HG03432 (cell line): ENCODE data around the gene GRAMD2A.
A peak's percentile ranks its signal among the peaks of the same experiment; 100 is the strongest.

ENCODE experiments used
- ATAC-seq: cut with Tn5 transposase; IDR thresholded peaks from one replicate; pipeline ENCODE4 v1.9.1; 2021; ENCODE audit warnings: mild to moderate bottlenecking, moderate library complexity; ENCODE audit not compliant: unreplicated experiment

GRAMD2A gene

DNA sequence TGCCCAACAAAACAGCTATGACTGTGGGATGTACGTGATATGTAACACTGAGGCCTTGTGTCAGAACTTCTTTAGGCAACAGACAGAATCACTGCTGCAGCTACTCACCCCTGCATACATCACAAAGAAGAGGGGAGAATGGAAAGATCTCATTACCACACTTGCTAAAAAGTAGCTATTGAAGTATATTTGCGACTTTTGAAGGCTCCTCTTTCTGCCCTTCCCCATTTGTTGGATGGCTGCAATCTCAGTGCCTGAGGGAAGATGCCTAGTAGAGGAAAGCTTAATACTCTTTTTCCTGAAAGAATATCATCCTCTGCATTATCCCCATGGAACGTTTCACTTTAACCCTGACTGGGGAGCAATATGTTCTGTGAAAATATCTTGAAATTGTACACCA lies 57.5 kb downstream of the GRAMD2A start:
- ATAC-seq: no peak

DNA sequence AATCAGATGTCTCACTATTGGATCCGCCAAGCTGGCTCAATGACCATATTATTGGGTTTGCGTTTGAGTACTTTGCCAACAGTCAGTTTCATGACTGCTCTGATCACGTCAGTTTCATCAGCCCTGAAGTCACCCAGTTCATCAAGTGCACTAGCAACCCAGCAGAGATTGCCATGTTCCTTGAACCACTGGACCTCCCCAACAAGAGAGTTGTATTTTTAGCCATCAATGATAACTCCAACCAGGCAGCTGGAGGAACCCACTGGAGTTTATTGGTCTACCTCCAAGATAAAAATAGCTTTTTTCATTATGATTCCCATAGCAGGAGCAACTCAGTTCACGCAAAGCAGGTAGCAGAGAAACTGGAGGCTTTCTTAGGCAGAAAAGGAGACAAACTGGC lies 57.9 kb downstream of the GRAMD2A start:
- no peak for ATAC-seq

DNA sequence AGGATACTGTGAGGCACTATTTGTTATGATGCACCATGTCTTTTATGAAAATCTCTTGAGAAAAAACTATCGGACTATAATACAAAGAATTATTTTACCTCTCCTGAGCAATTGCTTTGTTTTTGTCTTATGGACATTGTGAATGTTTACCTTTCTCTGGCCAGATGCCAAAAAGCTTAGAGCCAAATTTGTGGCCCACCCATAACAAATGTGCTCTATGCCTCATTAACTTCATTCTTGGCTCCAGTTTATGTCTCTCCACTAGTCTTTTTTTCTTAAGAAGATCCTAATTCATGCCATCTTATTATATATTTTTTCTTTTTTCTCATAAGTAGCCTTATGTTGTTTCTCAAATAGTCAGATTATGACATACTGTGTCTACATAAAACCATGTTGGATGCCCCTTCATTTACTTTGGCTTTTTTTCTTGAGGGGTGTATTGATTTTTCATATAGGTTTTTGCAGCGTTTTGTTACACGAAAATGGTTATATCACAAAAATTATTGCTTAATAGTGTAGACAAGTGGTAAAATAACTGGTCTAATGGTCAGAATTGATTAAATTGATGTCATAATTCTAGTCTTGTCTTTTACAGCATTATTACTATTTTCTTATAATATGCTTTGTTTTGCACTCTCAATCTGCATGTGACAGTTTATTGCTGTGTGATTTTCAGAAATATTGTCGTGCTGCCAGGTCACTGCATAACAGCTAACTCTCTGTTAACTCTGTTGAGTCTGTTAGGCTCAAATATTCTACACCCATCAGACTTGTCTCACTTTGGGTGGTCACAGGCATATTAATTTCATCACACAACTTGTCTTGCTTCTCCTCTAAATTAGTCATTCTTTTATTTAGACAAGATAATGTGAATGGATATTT lies 61.2 kb downstream of the GRAMD2A start:
- no peak for ATAC-seq

DNA sequence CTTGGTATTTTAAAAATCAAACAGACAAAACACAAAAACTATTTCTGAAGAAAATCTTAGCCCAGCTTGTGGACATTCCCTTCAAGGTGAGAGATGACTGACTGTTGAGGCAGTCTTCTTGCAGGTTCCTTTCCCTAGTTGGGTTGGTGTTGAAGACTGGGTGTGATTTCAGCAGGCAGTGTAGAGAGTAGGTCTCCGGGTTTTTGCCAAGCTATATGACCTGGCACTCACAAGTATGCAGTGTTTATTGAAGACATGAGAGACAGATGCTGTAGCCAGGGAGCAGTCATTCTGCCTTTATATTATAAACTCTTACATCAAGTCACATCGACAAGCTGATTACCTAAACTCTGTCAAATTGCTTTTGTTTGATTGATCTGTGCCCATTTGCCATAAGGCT lies 61.9 kb downstream of the GRAMD2A start:
- no peak for ATAC-seq

DNA sequence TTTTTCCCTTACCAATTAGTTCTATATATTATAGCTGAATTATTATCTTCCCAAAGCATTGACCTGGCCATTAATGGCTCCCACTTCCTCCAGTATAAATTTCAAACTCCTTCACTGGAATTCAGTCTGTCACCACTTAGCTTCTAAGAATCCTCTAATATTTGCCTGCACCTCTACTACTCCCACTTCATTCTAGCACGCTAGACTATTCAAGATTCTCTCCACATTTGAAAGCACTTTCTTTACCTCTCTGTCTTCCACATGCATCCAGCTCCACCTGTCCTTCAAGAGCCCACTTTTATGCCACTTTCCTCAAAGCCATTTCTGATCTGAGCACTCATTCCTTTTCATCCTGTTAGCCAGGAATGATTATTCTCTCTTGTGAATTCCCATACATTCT lies 64.4 kb downstream of the GRAMD2A start:
- no peak for ATAC-seq

DNA sequence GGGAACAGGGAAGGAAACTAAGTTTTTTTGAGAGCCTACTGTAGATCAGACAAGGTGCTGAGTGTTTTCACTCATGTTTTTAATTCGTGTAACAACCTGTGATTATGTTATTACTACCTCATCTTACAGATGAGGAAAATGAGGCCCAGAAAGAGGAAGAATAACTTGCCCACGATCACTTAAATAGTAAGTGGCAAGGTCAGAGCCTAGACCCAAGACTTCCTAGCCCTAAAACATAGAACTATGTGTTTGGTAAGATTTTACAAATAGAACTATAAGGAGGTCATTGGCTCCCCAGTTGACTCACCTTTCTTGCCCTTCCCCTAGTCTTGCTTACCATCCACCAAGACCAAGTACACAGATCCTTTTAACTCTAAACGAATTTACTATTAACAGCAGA lies 65.7 kb downstream of the GRAMD2A start:
- ATAC-seq: no peak

DNA sequence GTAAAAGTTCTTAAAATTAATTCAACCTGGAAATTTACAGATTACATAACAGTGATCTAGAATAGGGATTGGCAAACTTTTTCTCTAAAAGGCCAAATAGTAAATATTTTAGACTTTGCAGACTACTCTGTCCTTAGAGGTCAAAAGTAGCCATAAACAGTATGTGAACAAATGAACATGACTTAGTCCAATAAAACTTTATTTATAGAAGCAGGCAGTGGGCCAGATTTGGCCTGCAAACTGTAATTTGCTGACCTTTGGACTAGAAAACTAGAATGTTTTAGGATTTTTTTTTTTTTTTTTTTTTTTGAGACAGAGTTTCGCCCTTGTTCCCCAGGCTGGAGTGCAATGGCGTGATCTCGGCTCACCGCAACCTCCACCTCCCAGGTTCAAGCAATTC lies 67.3 kb downstream of the GRAMD2A start:
- ATAC-seq: no peak

DNA sequence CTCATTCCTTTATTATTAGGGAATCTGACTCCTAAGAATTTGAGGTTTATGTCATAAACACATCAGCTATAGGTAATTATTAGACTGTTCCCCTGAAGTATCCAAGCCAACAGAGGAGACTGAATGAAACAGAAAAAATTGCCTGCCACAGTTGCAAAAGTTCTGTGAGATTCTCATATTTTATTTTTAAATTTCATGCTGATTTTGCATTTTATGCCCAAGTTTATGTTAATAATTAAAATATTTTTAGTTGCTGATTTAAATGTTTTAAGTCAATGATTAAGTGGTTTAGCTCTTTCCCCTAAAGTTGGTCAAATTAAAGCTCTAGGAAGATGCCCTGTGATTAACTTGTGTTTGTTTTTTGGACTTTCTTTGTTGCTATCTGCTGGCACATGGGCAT lies 69.2 kb downstream of the GRAMD2A start:
- no peak for ATAC-seq

DNA sequence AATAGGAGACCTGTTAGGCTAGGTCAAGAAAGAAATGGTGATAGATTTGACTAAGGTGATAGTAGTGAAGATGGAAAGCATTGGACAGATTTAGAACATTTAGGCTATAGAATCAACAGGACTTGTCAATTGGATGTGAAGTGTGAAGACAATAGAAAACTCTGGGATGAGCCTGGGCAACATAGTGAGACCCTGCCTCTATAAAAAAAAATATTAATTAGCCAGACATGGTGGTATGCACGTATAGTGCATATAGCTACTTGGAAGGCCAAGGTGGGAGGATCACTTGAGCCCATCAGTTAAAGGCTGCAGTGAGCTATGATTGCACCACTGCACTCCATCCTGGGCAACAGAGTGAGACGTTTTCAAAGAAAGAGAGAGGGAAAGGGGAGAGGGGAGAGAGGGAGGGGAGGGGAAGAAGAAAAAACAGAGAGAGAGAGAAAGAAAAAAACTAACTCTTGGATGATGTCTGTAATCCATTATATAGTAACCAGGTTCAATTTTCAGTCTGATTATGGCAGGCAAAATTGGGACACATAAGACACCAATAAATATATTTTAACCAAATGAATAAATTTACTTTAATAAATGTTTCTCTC lies 69.8 kb downstream of the GRAMD2A start:
- ATAC-seq: no peak

DNA sequence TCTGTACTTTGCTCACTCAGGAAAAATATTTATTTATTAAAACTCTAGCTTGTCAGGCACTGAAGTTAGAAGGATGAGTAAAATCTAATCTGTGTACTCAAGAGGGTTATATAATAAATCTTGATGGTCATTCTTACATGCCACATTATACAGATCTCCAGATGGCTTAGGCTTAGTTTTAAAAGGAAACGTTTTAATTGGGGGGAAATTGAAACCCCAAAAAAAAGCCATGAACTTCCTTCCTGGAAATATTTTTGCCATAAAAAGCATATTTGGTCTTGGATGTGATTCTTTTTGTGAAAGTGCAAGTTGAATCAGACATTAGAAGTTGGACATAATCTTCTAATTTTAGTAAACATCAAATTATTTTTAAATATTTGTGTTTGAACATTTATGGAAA lies 73.4 kb downstream of the GRAMD2A start:
- ATAC-seq: no peak

DNA sequence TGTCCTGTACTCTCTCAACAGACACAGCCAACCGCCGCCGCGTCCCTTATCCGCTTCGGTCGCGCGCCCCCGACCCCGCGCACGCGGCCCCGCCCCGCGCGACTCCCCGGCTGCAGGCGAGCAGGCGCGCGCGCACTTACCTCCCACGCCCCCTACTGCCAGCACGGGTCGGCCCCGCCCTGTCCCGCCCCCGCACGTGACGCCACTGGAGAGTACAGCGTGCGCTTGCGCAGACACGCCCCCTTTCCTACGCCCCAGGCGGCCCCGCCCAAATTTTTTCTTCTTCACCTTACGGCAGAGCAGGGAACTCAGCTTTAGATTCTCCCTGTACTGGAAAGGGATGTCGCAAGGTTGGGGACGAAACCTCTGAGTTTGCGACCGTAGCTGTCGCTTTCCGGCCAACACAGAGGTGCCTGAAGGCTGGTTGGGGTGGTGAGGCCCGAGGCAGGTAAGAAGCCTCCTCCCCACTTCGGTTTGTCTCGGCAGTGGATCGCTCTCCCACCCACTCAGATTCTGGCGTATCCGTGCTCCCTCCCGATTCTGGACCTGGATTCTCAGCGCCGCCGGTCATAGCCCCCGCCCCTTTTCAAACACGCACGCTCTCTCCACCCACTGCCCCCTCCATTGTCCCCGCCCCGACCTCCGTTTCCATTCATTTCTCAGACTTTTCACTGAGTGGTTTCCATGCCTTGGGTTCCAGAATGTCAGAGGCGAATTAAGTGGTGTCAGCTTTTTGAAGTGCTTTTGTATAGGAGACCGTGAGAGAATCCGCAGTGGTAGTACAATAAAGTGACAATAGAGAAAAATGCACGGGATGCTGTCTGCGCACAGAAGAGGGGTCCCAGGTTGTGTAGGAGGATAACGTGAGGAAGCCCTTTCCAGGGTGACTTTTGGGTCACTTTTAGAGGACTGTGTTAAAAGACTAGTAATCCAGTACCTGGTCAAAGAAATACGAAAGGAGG lies 79.3 kb downstream of the GRAMD2A start, which contains the start of the genes MYO9A and SENP8:
Gene MYO9A (minus strand): TSS at position 134 of the 962 bp plus-strand sequence. CDS start 71,587 bp downstream, outside the sequence.
Gene SENP8 (plus strand): TSS at position 387 of the 962 bp plus-strand sequence. CDS start 21,221 bp downstream, outside the sequence.
- ATAC-seq: peak; percentile 74

DNA sequence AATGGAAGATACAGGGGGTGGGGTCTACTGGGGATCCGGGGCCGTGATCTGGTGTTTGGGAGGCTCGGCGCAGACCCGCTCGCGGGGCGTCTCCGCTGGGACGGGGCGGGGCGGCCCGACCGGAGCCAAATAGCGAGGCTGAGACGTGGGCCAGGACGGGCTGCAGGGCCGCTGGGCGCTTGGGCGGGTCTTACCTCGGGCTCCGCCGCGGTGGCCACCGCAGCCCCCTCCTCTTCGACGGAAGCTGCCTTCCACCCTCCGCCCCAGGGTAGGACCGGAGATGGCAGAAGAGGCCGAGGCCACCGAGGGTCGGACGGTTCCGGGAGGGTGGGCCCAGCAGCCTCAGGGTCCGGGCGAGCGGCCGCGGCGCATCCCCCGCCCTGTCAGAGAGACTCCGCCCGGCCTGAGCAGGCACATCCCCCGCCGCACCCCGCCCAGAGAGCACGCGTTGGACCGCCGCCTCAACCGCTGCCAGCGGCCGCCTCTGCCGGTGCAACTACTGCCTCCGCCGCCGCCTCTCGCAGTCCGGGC lies 80.0 kb downstream of the GRAMD2A start:
- peak; percentile 78 for ATAC-seq

DNA sequence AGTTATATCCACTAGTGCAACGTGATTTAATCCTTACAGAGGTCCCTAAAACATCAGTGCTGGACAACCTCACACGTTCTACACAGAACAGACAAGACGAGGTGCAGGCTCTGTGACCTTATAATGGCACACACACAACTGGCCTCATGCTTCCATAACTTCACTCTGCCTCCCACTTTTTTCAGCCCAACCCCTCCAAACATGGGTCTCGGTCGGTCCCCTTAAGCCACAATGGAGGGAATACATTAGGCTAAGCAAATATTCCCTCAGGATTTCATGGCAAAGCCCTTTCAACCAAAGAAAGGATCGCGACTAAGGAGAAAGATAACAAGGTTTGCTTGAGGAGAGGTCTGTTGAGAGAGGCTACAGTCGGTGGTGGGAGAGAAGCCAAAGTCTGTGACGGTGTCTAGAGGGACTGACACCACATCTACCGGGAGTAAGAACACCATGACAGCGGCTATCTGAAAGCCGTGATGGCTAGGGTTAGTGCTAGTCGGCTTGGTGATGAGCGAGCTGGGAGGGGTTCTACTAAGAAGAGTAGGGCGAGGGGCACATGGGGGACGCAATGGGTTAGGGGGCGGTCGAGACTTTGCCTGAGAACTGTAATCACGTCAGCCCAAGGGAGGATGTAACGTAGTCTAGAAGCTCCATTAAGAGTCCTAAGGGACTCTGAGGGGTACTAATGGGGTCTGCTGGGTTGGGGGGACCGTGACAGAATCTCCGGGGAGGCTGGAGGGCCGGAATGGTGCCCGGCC lies 80.7 kb downstream of the GRAMD2A start:
- ATAC-seq: no peak

DNA sequence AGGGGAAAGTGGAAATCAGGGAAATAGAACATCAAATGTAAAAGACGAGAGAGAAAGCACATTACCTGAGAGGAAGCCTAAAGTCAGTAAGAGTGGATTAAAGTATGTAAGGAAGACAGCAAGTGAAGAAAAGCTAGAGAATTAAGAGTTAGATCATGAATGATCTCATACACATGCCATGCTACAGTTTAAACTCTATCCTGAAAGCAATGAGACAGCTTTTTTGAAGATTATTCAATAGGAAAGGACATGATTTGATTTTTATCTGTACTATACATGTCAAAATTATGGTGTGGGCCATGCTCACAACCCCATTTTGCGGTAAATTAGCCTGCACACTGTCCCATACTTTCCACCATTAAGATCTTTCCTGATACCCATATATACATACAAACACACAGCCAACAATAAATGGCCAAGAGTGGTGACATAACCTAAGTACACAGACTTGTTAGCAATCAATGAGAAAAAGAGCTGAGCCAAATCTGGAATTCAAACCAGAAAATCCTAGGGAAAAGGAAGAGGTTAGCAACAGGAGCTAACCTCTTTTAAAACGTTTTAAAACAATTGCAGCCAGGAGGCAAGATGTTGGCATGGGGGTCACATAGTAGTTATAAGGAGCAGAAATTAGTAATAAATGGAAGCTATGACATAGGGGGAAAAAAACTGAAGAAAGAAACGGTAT lies 84.1 kb downstream of the GRAMD2A start:
- no peak for ATAC-seq

DNA sequence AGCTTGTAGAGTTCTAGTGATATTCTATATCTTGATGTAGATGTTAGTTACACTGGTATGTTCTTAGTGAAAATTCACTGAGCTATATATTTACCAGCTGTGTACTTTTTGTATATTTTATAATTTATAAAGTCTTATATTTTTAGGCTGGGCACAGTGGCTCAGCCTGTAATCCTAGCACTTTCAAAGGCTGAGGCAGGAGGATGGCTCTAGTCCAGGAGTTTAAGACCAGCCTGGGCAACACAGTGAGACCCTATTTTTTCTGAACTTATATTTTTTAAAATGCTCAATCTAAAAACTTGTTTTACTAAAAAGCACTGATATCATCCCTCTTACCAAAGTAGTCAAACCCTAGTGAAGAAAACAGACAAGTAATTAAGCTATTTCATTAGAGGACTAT lies 84.8 kb downstream of the GRAMD2A start:
- ATAC-seq: no peak

DNA sequence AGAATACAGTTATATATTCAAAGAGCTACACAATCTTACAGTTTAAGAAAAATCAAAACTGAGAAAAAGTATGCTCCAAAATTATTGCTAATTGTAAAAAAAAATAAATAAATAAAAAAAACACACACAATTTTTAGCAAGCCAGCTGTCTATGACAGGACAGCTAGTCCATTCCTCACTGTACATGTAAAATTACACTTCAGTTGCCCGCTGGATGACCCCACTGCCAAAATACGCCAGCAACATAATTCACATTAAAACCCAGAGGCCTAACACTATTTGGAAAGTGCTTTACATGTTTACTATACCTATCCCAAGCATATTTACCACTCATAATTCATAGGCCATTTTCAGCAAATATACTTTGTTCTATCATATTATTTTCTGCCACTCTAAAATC lies 85.5 kb downstream of the GRAMD2A start:
- ATAC-seq: no peak

DNA sequence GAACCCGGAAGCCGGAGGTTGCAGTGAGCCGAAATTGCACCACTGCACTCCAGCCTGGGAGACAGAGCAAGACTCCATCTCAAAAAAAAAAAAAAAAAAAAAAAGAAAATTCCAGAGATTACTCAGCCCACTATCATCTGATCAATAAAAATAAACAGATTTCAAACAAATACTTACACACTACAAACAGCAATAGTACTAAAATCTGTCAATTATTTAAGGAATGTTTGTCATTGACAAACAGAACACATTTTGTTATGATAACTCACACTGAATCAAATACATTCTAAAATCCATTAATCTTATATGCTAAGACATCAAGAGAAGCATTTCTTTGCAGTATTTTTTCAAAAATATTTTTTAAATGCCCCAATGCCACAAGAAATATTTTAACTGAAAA lies 87.2 kb downstream of the GRAMD2A start:
- ATAC-seq: no peak
